Measurements from ENCODE around the gene SIRT7. TPM values are rescaled to one million over a fixed set of nuclear protein-coding genes. Genes with fewer than 3 reads are reported as not detected.

Gene SIRT7
- total RNA-seq, 4 donors from 2014 or later = 0.77 to 87.1 (median 14.6) TPM

DNA sequence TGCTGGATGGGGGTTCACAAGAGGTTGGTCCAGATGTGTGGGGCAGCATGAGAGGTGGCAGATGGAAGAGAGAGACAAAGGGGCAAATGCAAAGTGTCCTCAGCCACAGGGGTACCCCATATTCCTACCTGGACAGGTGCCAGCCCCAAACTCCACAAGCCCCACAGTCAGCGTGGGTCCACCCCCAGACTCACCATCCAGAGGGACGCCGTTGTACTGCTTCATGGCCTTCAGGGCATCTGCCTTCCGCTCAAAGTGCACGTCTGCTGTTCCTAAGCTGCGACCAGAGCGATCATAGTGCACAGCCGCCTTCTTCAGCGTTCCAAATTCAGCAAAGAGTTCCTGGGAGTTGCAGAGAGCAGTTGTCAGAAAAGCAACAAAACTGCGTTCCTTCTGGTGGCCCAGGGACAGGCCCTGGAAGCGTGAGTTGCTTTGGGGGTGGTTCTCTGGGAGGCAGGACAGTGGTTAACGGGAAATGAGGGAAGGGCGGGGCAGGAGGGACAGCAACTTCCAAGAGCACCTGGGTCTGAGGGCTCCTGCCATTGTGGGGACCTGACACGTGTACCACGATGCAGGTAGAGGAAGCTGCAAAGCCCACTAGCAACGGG is 28.9 kb downstream of the SIRT7 start:
- intact Hi-C loops (cut with DNase I; ENCODE audit: low total_unique reads) = no loop called here
- H3K36me3 ChIP-seq = no peaks in the 10 kb centered on the region
- H3K27ac ChIP-seq = no peak overlapping the region
- no peaks in the 10 kb centered on the region for H3K27me3 ChIP-seq
- no peaks in the 10 kb centered on the region for H3K9me3 ChIP-seq
- TF ChIP-seq, protein P1, sequence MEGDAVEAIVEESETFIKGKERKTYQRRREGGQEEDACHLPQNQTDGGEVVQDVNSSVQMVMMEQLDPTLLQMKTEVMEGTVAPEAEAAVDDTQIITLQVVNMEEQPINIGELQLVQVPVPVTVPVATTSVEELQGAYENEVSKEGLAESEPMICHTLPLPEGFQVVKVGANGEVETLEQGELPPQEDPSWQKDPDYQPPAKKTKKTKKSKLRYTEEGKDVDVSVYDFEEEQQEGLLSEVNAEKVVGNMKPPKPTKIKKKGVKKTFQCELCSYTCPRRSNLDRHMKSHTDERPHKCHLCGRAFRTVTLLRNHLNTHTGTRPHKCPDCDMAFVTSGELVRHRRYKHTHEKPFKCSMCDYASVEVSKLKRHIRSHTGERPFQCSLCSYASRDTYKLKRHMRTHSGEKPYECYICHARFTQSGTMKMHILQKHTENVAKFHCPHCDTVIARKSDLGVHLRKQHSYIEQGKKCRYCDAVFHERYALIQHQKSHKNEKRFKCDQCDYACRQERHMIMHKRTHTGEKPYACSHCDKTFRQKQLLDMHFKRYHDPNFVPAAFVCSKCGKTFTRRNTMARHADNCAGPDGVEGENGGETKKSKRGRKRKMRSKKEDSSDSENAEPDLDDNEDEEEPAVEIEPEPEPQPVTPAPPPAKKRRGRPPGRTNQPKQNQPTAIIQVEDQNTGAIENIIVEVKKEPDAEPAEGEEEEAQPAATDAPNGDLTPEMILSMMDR (IDR thresholded peaks at IDR 0.05) = no peak
- TF ChIP-seq POLR2A (IDR thresholded peaks at IDR 0.05) = no peak
- peaks cover 6 to 11% of the 10 kb centered on the region in 2 donors for H3K4me1 ChIP-seq
- H3K4me3 ChIP-seq = no peak overlapping the region
- no peak for DNase-seq

DNA sequence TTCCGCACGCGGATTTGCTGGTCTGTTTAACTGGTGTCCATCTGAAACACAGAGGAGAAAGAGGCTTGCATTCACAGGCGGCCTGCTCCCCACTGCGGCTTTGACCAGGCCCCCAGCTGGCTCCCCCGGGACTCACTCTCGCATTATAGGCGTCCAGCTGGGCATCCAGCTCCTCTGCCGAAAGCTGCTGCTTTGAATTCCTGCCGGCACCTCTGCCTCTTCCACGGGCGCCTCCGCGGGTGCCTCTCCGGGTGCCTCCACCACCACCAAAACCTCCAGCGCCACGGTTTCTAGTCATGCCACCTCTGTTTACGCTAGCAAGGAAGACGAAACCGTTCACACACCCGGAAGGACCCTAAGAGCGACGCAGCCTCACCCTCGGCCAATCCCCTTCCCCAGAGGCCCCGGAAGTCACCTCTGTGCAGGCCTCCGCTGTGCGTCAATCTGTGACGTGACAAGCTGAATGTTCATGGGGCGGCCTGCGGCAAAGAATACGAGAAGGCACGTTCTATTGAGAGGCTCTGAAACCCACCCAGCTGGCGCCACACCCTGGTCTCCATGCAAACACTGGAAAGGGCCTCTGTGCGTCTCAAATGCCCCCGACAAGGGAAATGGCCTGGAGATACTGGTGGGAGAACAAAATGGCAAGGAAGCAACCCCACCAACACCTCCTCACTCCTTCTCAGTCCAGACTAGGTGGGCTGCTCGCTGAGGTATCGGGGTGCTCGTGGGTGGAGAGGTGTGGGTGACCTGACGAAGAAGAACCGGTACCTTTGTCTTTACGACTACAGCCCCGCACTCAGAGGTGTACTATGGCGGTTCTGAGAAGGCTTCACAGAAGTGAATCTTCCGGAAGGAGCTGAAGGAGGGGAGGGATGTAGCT is 29.6 kb downstream of the SIRT7 start:
- H3K4me3 ChIP-seq = no peak overlapping the region
- H3K27ac ChIP-seq = no peak overlapping the region
- no peak for DNase-seq
- peaks cover 6 to 11% of the 10 kb centered on the region in 2 donors for H3K4me1 ChIP-seq
- H3K36me3 ChIP-seq = no peaks in the 10 kb centered on the region
- no peaks in the 10 kb centered on the region for H3K9me3 ChIP-seq
- no peaks in the 10 kb centered on the region for H3K27me3 ChIP-seq
- intact Hi-C loops (cut with DNase I; ENCODE audit: low total_unique reads) = no loop called here
- TF ChIP-seq POLR2A (IDR thresholded peaks at IDR 0.05) = no peak

GRCh38 chr17:81885869-81886548 is 32.0 kb downstream of the SIRT7 start:
- intact Hi-C loops (cut with DNase I; ENCODE audit: low total_unique reads) = no loop called here
- no peak overlapping the region for H3K27ac ChIP-seq

DNA sequence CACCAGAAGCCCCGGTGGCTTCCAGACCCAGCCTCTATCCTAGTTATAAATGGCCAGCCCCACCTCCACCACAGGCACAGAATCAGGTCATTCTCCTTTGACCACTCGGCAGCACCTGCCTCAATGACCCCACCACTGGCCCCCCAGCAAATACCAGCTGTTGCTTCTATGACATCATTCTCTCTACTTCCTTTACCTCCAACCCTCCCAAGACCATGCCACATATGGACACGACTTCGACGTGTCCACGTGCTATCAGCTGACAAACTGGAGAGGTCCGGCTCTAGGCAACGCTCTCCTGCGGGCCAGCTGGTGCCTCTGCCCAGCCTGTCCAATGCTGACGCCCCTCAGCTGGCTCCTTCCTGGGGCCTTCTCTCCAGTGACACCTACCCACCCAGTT is 32.5 kb downstream of the SIRT7 start:
- Histone ChIP-seq H3K36me3 (no peaks in the 10 kb centered on the region), H3K27me3 (no peaks in the 10 kb centered on the region), H3K9me3 (no peaks in the 10 kb centered on the region), H3K4me3 (no peak overlapping the region), H3K4me1 (peaks cover 4 to 6% of the 10 kb centered on the region in 2 donors), H3K27ac (no peak overlapping the region)
- no peak for TF ChIP-seq POLR2A (IDR thresholded peaks at IDR 0.05)
- intact Hi-C loops (cut with DNase I; ENCODE audit: low total_unique reads) = no loop called here
- DNase-seq = no peak

More at GRCh38 chr17:81885869-81886548, 32.0 kb downstream of the SIRT7 start:
- Histone ChIP-seq H3K9me3 (no peaks in the 10 kb centered on the region), H3K4me1 (peaks cover 6 to 11% of the 10 kb centered on the region in 2 donors), H3K36me3 (no peaks in the 10 kb centered on the region), H3K27me3 (no peaks in the 10 kb centered on the region), H3K4me3 (no peak overlapping the region)
- no peak for DNase-seq
- TF ChIP-seq, protein P1 (IDR thresholded peaks at IDR 0.05) = no peak
- TF ChIP-seq POLR2A (IDR thresholded peaks at IDR 0.05) = no peak

DNA sequence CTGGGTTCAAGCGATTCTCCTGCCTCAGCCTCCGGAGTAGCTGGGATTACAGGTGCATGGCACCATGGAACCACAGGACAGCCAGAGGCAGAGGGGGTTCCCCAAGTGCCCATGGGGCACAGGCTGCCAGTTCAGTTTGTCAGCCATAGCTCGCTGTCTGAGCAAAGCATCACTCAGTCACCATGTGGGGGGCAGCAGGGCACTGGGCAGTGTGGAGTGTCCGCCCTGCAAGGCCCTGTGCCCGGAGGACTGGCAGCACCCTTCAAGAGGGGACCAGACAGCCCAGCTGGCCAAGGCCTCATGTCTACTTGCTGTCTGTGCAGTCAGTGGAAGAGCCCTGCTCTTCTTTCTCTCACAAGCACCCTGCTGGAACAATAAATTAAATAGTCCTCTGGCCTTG is 33.0 kb downstream of the SIRT7 start:
- no peak for DNase-seq
- Histone ChIP-seq H3K27ac (no peak overlapping the region), H3K9me3 (no peaks in the 10 kb centered on the region), H3K36me3 (no peaks in the 10 kb centered on the region), H3K27me3 (no peaks in the 10 kb centered on the region), H3K4me1 (peaks cover 0 to under 1% of the 10 kb centered on the region in 2 donors), H3K4me3 (no peak overlapping the region)
- intact Hi-C loops (cut with DNase I; ENCODE audit: low total_unique reads) = no loop called here
- TF ChIP-seq POLR2A (IDR thresholded peaks at IDR 0.05) = no peak
- TF ChIP-seq, protein P1 (IDR thresholded peaks at IDR 0.05) = no peak

- Histone ChIP-seq H3K4me3 (no peak overlapping the region), H3K9me3 (no peaks in the 10 kb centered on the region), H3K27me3 (no peaks in the 10 kb centered on the region), H3K27ac (no peak overlapping the region), H3K36me3 (no peaks in the 10 kb centered on the region), H3K4me1 (no peaks in the 10 kb centered on the region)
- DNase-seq = no peak
- TF ChIP-seq POLR2A (IDR thresholded peaks at IDR 0.05) = no peak
- TF ChIP-seq, protein P1 (IDR thresholded peaks at IDR 0.05) = no peak
- intact Hi-C loops (cut with DNase I; ENCODE audit: low total_unique reads) = no loop called here
Measured at GRCh38 chr17:81884520-81884919, 33.5 kb downstream of the SIRT7 start.
